DND-41 (cell line): Measurements from ENCODE around the gene MAP3K12.
"Not testable (repeated sequence)": the region's sequence is repeated elsewhere in the genome, so short reads cannot be mapped to it uniquely, and the experiment has no call there.

ENCODE experiments used
- ATAC-seq: fragments of 200-7000 bp; cut with Tn5 transposase; 3 replicates; pipeline ENCODE4 v1.9.1; 2021; ENCODE audit warnings: low read depth; ENCODE audit not compliant: insufficient read depth
- DNase-seq: peaks from one replicate; pipeline ENCODE4 v3.0.0-alpha.2; 2020
- H2AFZ ChIP-seq: 2 replicates; pipeline ENCODE4 v1.6.0; 2012; ENCODE audit warnings: low read depth, low read length
- H3K27ac ChIP-seq: 2 replicates; pipeline ENCODE4 v1.5.1; 2012; ENCODE audit warnings: low read length, inconsistent platforms
- H3K27me3 ChIP-seq: fragments of 200-600 bp; sonication (generic); 2 replicates; pipeline ENCODE4 v1.6.0; 2012; ENCODE audit warnings: low read length, mild to moderate bottlenecking, inconsistent platforms; ENCODE audit not compliant: insufficient read depth, poor library complexity
- H3K36me3 ChIP-seq: 2 replicates; pipeline ENCODE4 v1.5.1; 2012; ENCODE audit warnings: low read length, inconsistent platforms; ENCODE audit not compliant: insufficient read depth
- H3K4me1 ChIP-seq: 2 replicates; pipeline ENCODE4 v1.5.1; 2012; ENCODE audit warnings: mild to moderate bottlenecking, low read length; ENCODE audit not compliant: insufficient read depth
- H3K4me2 ChIP-seq: 2 replicates; pipeline ENCODE4 v1.6.0; 2012; ENCODE audit warnings: mild to moderate bottlenecking, moderate library complexity, low read length, inconsistent platforms; ENCODE audit not compliant: insufficient read depth
- H3K4me3 ChIP-seq, 2 experiments: fragments of 200-600 bp in 1 of 2; shearing (Covaris generic) in 1 of 2; 2 replicates each; pipeline ENCODE4 v1.5.1; 2012 to 2016; ENCODE audit warnings: inconsistent platforms in 2 of 2, low read length in 2 of 2, mild to moderate bottlenecking in 2 of 2, low read depth in 1 of 2, moderate library complexity in 1 of 2
- H3K79me2 ChIP-seq: 2 replicates; pipeline ENCODE4 v1.6.0; 2012; ENCODE audit warnings: low read length, inconsistent platforms; ENCODE audit not compliant: insufficient read depth
- H3K9ac ChIP-seq: 2 replicates; pipeline ENCODE4 v1.6.0; 2012; ENCODE audit warnings: low read depth, mild to moderate bottlenecking, inconsistent platforms, low read length, moderate library complexity
- H3K9me3 ChIP-seq: 2 replicates; pipeline ENCODE4 v1.5.1; 2012; ENCODE audit warnings: low read length, moderate library complexity, mild to moderate bottlenecking, inconsistent platforms; ENCODE audit not compliant: insufficient read depth, severe bottlenecking
- H4K20me1 ChIP-seq: 2 replicates; pipeline ENCODE4 v1.6.0; 2012; ENCODE audit warnings: low read length; ENCODE audit not compliant: insufficient read depth
- EZH2 ChIP-seq: IDR thresholded peaks from 3 replicates; pipeline ENCODE4 v1.6.1; 2012; ENCODE audit warnings: borderline replicate concordance, low read depth, mild to moderate bottlenecking, moderate library complexity, low read length, inconsistent platforms; ENCODE audit not compliant: severe bottlenecking
- TF ChIP-seq, protein P1 (sequence below): IDR thresholded peaks from 2 replicates; pipeline ENCODE4 v1.5.1; 2012; ENCODE audit warnings: borderline replicate concordance, low read length, moderate library complexity, mild to moderate bottlenecking; ENCODE audit not compliant: poor library complexity, severe bottlenecking; ENCODE audit errors: extremely low read depth

MAP3K12 gene

DNA sequence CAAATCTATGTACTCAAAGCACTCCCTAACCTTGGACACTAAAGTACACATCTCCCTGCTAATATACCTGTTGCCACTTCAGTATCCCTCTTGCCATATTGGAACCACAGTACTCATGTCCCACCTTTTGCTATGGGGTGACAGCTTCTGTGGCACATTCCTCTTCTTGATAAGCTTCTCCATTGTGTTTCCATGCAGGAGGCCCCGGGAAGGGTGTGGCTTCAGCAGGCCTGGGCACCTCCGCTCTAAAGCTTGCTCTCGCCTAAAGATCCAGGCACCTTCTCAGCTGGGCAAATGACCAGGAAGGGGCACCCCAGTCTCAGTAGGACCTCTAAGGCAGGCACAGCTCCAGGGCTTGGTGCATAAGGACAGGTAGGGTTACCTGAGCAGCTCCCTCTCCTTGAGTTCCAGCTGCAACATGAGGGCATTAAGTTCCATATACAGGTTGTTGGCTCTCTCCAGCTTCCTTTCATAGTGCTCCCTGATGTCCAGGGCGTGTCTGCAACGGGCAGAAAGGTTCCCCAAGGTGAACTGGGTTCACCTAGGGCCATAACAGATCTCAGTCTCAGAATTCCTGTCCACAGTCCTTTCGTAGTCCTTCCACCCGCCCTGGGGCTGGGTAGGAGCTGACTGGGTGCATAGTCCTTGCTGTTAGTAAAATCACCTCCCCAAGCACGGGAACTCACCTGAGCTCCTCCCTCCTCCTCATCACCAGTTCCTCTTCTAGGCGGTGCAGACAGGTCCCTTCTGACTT lies 15.9 kb downstream of the MAP3K12 start:
- H4K20me1 ChIP-seq = peaks cover 52% of the 10 kb centered on the region
- H3K9me3 ChIP-seq = no peaks in the 10 kb centered on the region
- peaks cover 95% of the 10 kb centered on the region for H3K36me3 ChIP-seq
- H3K27me3 ChIP-seq = no peaks in the 10 kb centered on the region
- H3K4me1 ChIP-seq = no peaks in the 10 kb centered on the region
- no peak overlapping the region for H3K4me2 ChIP-seq
- no peak overlapping the region for H3K4me3 ChIP-seq
- no peak overlapping the region for H3K9ac ChIP-seq
- H3K79me2 ChIP-seq = peaks cover 10% of the 10 kb centered on the region; the same call in 1 of the 2 replicates
- H3K27ac ChIP-seq = no peak overlapping the region
- DNase-seq (peak; percentile 26), ATAC-seq (peak; percentile 10)
- TF ChIP-seq, protein P1, sequence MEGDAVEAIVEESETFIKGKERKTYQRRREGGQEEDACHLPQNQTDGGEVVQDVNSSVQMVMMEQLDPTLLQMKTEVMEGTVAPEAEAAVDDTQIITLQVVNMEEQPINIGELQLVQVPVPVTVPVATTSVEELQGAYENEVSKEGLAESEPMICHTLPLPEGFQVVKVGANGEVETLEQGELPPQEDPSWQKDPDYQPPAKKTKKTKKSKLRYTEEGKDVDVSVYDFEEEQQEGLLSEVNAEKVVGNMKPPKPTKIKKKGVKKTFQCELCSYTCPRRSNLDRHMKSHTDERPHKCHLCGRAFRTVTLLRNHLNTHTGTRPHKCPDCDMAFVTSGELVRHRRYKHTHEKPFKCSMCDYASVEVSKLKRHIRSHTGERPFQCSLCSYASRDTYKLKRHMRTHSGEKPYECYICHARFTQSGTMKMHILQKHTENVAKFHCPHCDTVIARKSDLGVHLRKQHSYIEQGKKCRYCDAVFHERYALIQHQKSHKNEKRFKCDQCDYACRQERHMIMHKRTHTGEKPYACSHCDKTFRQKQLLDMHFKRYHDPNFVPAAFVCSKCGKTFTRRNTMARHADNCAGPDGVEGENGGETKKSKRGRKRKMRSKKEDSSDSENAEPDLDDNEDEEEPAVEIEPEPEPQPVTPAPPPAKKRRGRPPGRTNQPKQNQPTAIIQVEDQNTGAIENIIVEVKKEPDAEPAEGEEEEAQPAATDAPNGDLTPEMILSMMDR = no peak
- TF ChIP-seq EZH2 = no peak
- H2AFZ ChIP-seq = no peak overlapping the region

DNA sequence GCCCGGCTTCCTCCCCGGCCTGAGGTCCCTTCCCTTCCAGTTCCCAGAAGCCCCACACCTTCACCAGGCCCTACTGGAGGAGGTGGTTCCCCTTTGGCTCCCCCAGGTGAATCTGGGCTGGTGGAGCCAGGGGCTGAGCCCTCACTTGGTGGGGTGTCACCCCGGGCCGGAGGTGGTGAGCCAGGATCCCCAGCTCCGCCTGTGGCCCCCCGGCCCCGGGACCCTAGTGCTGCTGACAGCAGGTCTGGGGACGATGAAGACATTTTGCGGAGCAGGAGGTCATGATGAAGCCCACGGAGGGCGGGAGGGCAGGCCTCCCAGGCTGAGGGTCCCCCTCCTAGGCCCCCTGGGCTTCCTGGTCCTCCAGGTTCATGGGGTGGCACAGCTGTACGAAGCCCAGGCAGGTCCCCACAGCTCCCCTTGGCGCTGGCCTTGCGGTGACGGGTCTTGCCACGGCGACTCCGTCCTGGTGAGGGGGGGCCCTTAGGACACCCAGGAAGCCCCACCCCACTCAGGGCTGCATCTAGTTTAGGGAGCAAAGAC lies 16.6 kb downstream of the MAP3K12 start:
- Histone ChIP-seq H3K27me3 (no peaks in the 10 kb centered on the region), H3K36me3 (peaks cover 97% of the 10 kb centered on the region), H3K9ac (no peak overlapping the region), H3K4me1 (no peaks in the 10 kb centered on the region), H2AFZ (no peak overlapping the region), H3K4me3 (no peak overlapping the region), H3K27ac (no peak overlapping the region), H4K20me1 (peaks cover 55% of the 10 kb centered on the region), H3K9me3 (no peaks in the 10 kb centered on the region), H3K79me2 (peaks cover 17% of the 10 kb centered on the region; the same call in 1 of the 2 replicates), H3K4me2 (no peak overlapping the region)
- DNase-seq (no peak), ATAC-seq (peak; percentile 17)
- TF ChIP-seq EZH2 = no peak
- TF ChIP-seq, protein P1 = no peak

DNA sequence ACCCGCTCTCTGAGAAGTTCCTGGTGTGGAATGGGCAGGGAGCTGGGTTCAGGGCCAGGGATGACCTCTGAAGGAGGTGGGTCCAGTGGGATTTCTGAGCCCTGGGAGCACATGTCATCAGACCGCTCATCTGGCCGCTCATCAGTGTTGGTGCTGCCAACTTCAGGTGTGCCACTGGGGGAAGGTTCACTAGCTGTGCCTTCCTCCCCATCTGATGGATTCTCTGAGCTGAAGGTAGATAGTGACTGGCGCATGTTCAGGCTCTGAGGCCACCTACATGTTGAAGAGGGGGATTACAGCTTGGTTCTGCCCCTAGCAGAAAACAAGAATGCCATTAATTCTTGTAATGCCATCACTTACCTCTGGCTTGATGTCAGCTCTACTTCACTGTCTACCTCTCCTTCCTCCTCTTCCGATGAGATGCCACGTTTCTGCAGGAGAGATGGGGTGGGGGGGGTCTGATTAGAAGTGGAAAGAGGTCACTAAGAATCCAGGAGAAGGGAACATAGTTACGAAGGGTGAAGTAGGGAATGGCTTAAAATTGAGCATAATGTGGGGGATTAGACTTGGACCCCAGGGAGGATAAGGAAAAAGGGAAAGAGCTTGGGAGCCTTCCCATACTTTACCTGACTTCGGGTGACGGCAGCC lies 17.2 kb downstream of the MAP3K12 start:
- Histone ChIP-seq H3K27ac (no peak overlapping the region), H3K4me2 (no peak overlapping the region), H2AFZ (no peak overlapping the region), H3K4me3 (no peak overlapping the region), H3K36me3 (peaks cover 97% of the 10 kb centered on the region), H3K9me3 (no peaks in the 10 kb centered on the region), H3K27me3 (no peaks in the 10 kb centered on the region), H4K20me1 (peaks cover 58% of the 10 kb centered on the region), H3K4me1 (no peaks in the 10 kb centered on the region), H3K9ac (no peak overlapping the region), H3K79me2 (peaks cover 20% of the 10 kb centered on the region)
- ATAC-seq (peak; percentile 58), DNase-seq (peak; percentile 34)
- TF ChIP-seq EZH2 = no peak
- TF ChIP-seq, protein P1 = peak; percentile 57

DNA sequence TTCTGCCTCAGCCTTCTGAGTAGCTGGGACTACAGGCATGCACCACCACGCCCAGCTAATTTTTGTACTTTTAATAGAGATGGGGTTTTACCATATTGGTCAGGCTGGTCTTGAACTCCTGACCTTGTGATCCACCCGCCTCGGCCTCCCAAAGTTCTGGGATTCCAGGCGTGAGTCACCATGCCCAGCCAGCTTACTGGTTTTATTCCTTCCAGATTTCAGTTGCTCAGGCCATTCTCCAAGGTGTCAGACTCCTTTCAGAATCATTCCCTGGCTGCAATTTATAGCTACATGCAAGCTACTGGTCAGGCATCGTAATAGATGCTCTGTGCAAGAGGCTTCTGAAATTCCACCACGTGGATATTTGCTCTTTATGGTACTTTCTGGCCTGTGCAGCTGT lies 17.8 kb downstream of the MAP3K12 start:
- not testable (repeated sequence) for DNase-seq, H3K27ac ChIP-seq, H3K4me1 ChIP-seq, ATAC-seq, H3K4me2 ChIP-seq, H2AFZ ChIP-seq, H3K4me3 ChIP-seq, H3K9me3 ChIP-seq, H3K9ac ChIP-seq, H3K27me3 ChIP-seq
- Histone ChIP-seq H3K36me3 (peaks cover 97% of the 10 kb centered on the region), H4K20me1 (peaks cover 64% of the 10 kb centered on the region), H3K79me2 (peaks cover 27% of the 10 kb centered on the region)
